ENCODE data around the gene DRD3.

DRD3 gene
- 0 to 0.16 (median 0.04) reads per million in 3 experiments for total RNA-seq

- DNase-seq, result no peak
Observed at GRCh38 chr3:114178770-114179368, at the start of gene DRD3. Gene DRD3, minus strand, starts transcription at chr3:114179052. Its CDS starts 7,060 bp downstream, at chr3:114171992.

GRCh38 chr3:114227076-114227475, 48.2 kb upstream of the DRD3 start:
- no peak for DNase-seq

GRCh38 chr3:114226313-114226712, 47.5 kb upstream of the DRD3 start:
- no peak for DNase-seq

- DNase-seq, result peak; percentile 64
Observed at GRCh38 chr3:114223143-114223542, 44.3 kb upstream of the DRD3 start.

- DNase-seq, result no peak
Observed at GRCh38 chr3:114221881-114222264, 43.0 kb upstream of the DRD3 start.

GRCh38 chr3:114221165-114221880, 42.5 kb upstream of the DRD3 start:
- peak; percentile 51 for DNase-seq

- no peak for DNase-seq
Observed at GRCh38 chr3:114219741-114220140, 40.9 kb upstream of the DRD3 start.

- no peak for DNase-seq
Observed at GRCh38 chr3:114218578-114219185, 39.8 kb upstream of the DRD3 start.

GRCh38 chr3:114218006-114218405, 39.2 kb upstream of the DRD3 start:
- DNase-seq, result no peak

- DNase-seq, result no peak
Observed at GRCh38 chr3:114217266-114217665, 38.4 kb upstream of the DRD3 start.

GRCh38 chr3:114216186-114216970, 37.5 kb upstream of the DRD3 start:
- DNase-seq, result no peak

GRCh38 chr3:114214542-114215341, 35.9 kb upstream of the DRD3 start:
- DNase-seq, result peak; percentile 83

GRCh38 chr3:114213627-114214541, 35.0 kb upstream of the DRD3 start:
- DNase-seq, result peak; percentile 74

GRCh38 chr3:114213292-114213626, 34.4 kb upstream of the DRD3 start:
- DNase-seq, result no peak

GRCh38 chr3:114212646-114213045, 33.8 kb upstream of the DRD3 start:
- DNase-seq, result no peak

- no peak for DNase-seq
Observed at GRCh38 chr3:114207768-114208167, 28.9 kb upstream of the DRD3 start.

GRCh38 chr3:114206342-114206741, 27.5 kb upstream of the DRD3 start:
- DNase-seq, result no peak

- DNase-seq, result no peak
Observed at GRCh38 chr3:114205541-114205940, 26.7 kb upstream of the DRD3 start.

- no peak for DNase-seq
Observed at GRCh38 chr3:114194750-114195149, 15.9 kb upstream of the DRD3 start.

GRCh38 chr3:114192136-114192535, 13.3 kb upstream of the DRD3 start:
- DNase-seq, result no peak

GRCh38 chr3:114186501-114186900, 7.6 kb upstream of the DRD3 start:
- DNase-seq, result no peak
